Activated T-helper 2 cell treated with anti-CD3 and anti-CD28 coated beads, Interferon-gamma antibody, Interleukin-2, Interleukin-4, amounts not matched to agents 10 μg/mL and 5 μg/mL and 100 μg/mL, durations not matched to agents 14 hours and 24 hours and 36 hours (primary cell): ENCODE data around the gene ARMC5. TPM values are rescaled to one million over a fixed set of nuclear protein-coding genes. Genes with fewer than 3 reads are reported as not detected.

Source experiments
- DNase-seq: peaks from one replicate; pipeline ENCODE4 v3.0.0; 2021; ENCODE audit warnings: low spot score
- H3K27ac Mint-ChIP-seq: one replicate; pipeline ENCODE4 v1.8.0; 2021; ENCODE audit warnings: mixed read lengths
- H3K27me3 Mint-ChIP-seq: one replicate; pipeline ENCODE4 v1.8.0; 2021; ENCODE audit warnings: low read depth, mixed read lengths
- H3K36me3 Mint-ChIP-seq: one replicate; pipeline ENCODE4 v1.8.0; 2021; ENCODE audit warnings: low read depth, mixed read lengths
- H3K4me1 Mint-ChIP-seq: one replicate; pipeline ENCODE4 v1.8.0; 2021; ENCODE audit warnings: low read depth, mixed read lengths
- H3K4me3 Mint-ChIP-seq: one replicate; pipeline ENCODE4 v1.8.0; 2021; ENCODE audit warnings: low read depth, mild to moderate bottlenecking, moderate library complexity, mixed read lengths
- H3K9me3 Mint-ChIP-seq: one replicate; pipeline ENCODE4 v1.8.0; 2021; ENCODE audit warnings: mixed read lengths
- intact Hi-C: fragments of 100-400 bp; cut with micrococcal nuclease; formaldehyde crosslinking; loops from one replicate; pipeline ENCODE4 v1.15.1; 2023
- total RNA-seq: library from RNA; stranded (reverse); gene quantifications from 2 replicates; pipeline ENCODE4 v1.2.3, GENCODE V29; 2022

ARMC5 gene
- total RNA-seq, 1 donor from 2014 or later: 10.5 TPM

GRCh38 chr16:31458073-31458843 is 1.0 kb upstream of the ARMC5 start:
- intact Hi-C loops: loop anchor here (2.0 to 10.0 kb wide), 4 partner anchors 255 to 411 kb away; partner anchors contain the start of genes BCKDK and FUS
- H3K9me3 Mint-ChIP-seq: no peaks in the 10 kb centered on the region
- peaks cover 36% of the 10 kb centered on the region for H3K36me3 Mint-ChIP-seq
- DNase-seq: peak; percentile 66
- no peaks in the 10 kb centered on the region for H3K27me3 Mint-ChIP-seq
- peak overlapping the region; percentile 96 for H3K27ac Mint-ChIP-seq
- H3K4me1 Mint-ChIP-seq: peaks cover 35% of the 10 kb centered on the region
- H3K4me3 Mint-ChIP-seq: peak overlapping the region; percentile 89

GRCh38 chr16:31459687-31460581 is 633 bp downstream of the ARMC5 start:
- intact Hi-C loops: loop anchor here (1.0 to 10.0 kb wide), 10 partner anchors 17 to 538 kb away; partner anchors contain the start of genes BCKDK, FUS, RUSF1 and SETD1A
- H3K4me1 Mint-ChIP-seq: peaks cover 31% of the 10 kb centered on the region
- H3K27me3 Mint-ChIP-seq: no peaks in the 10 kb centered on the region
- peak overlapping the region; percentile 96 for H3K27ac Mint-ChIP-seq
- peaks cover 36% of the 10 kb centered on the region for H3K36me3 Mint-ChIP-seq
- peak overlapping the region; percentile 89 for H3K4me3 Mint-ChIP-seq
- no peaks in the 10 kb centered on the region for H3K9me3 Mint-ChIP-seq
- DNase-seq: peak; percentile 100

GRCh38 chr16:31460582-31461002 is 1.3 kb downstream of the ARMC5 start:
- no peaks in the 10 kb centered on the region for H3K27me3 Mint-ChIP-seq
- H3K36me3 Mint-ChIP-seq: peaks cover 35% of the 10 kb centered on the region
- no peak overlapping the region for H3K27ac Mint-ChIP-seq
- intact Hi-C loops: no loop called here
- DNase-seq: no peak
- H3K4me3 Mint-ChIP-seq: peak overlapping the region; percentile 89
- H3K4me1 Mint-ChIP-seq: peaks cover 25% of the 10 kb centered on the region
- no peaks in the 10 kb centered on the region for H3K9me3 Mint-ChIP-seq

- intact Hi-C loops: no loop called here
- no peak for DNase-seq
- H3K4me1 Mint-ChIP-seq: peaks cover 20% of the 10 kb centered on the region
- H3K9me3 Mint-ChIP-seq: no peaks in the 10 kb centered on the region
- H3K36me3 Mint-ChIP-seq: peaks cover 33% of the 10 kb centered on the region
- H3K27me3 Mint-ChIP-seq: no peaks in the 10 kb centered on the region
- peak overlapping the region; percentile 20 for H3K4me3 Mint-ChIP-seq
- no peak overlapping the region for H3K27ac Mint-ChIP-seq
Observed at GRCh38 chr16:31461201-31461920, 2.1 kb downstream of the ARMC5 start.

- Mint-ChIP-seq H3K27me3 (no peaks in the 10 kb centered on the region), H3K4me3 (no peak overlapping the region), H3K27ac (no peak overlapping the region), H3K36me3 (peaks cover 33% of the 10 kb centered on the region), H3K4me1 (peaks cover 18% of the 10 kb centered on the region), H3K9me3 (no peaks in the 10 kb centered on the region)
- intact Hi-C loops: no loop called here
- DNase-seq: no peak
Observed at GRCh38 chr16:31461921-31462804, 2.9 kb downstream of the ARMC5 start.

GRCh38 chr16:31464348-31464769 is 5.1 kb downstream of the ARMC5 start:
- no peaks in the 10 kb centered on the region for H3K27me3 Mint-ChIP-seq
- no peak overlapping the region for H3K4me3 Mint-ChIP-seq
- H3K9me3 Mint-ChIP-seq: no peaks in the 10 kb centered on the region
- peaks cover 17% of the 10 kb centered on the region for H3K4me1 Mint-ChIP-seq
- intact Hi-C loops: no loop called here
- H3K27ac Mint-ChIP-seq: no peak overlapping the region
- no peak for DNase-seq
- H3K36me3 Mint-ChIP-seq: peaks cover 26% of the 10 kb centered on the region

GRCh38 chr16:31464781-31465260 is 5.5 kb downstream of the ARMC5 start:
- DNase-seq: no peak
- H3K4me3 Mint-ChIP-seq: no peak overlapping the region

GRCh38 chr16:31465788-31466370 is 6.6 kb downstream of the ARMC5 start:
- DNase-seq: no peak
- H3K27me3 Mint-ChIP-seq: peaks cover 5% of the 10 kb centered on the region
- H3K4me3 Mint-ChIP-seq: no peak overlapping the region
- intact Hi-C loops: no loop called here
- H3K36me3 Mint-ChIP-seq: peaks cover 26% of the 10 kb centered on the region
- H3K27ac Mint-ChIP-seq: no peak overlapping the region
- no peaks in the 10 kb centered on the region for H3K9me3 Mint-ChIP-seq
- peaks cover 10% of the 10 kb centered on the region for H3K4me1 Mint-ChIP-seq

More at GRCh38 chr16:31464781-31465260, 5.5 kb downstream of the ARMC5 start:
- intact Hi-C loops: no loop called here
- peaks cover 17% of the 10 kb centered on the region for H3K4me1 Mint-ChIP-seq
- no peak overlapping the region for H3K27ac Mint-ChIP-seq
- H3K36me3 Mint-ChIP-seq: peaks cover 26% of the 10 kb centered on the region
- no peaks in the 10 kb centered on the region for H3K9me3 Mint-ChIP-seq
- H3K27me3 Mint-ChIP-seq: no peaks in the 10 kb centered on the region

- intact Hi-C loops: no loop called here
- H3K36me3 Mint-ChIP-seq: peaks cover 26% of the 10 kb centered on the region
- peaks cover 10% of the 10 kb centered on the region for H3K27me3 Mint-ChIP-seq
- DNase-seq: no peak
- no peak overlapping the region for H3K27ac Mint-ChIP-seq
- no peak overlapping the region for H3K4me3 Mint-ChIP-seq
- H3K9me3 Mint-ChIP-seq: no peaks in the 10 kb centered on the region
- H3K4me1 Mint-ChIP-seq: peaks cover 10% of the 10 kb centered on the region
Observed at GRCh38 chr16:31466381-31466841, 7.1 kb downstream of the ARMC5 start.

- intact Hi-C loops: no loop called here
- Mint-ChIP-seq H3K4me3 (no peak overlapping the region), H3K27me3 (peaks cover 13% of the 10 kb centered on the region), H3K4me1 (peaks cover 10% of the 10 kb centered on the region), H3K9me3 (no peaks in the 10 kb centered on the region), H3K27ac (no peak overlapping the region), H3K36me3 (peaks cover 26% of the 10 kb centered on the region)
- no peak for DNase-seq
Observed at GRCh38 chr16:31467151-31467773, 8.0 kb downstream of the ARMC5 start.

GRCh38 chr16:31467858-31468257 is 8.6 kb downstream of the ARMC5 start:
- Mint-ChIP-seq H3K27me3 (peaks cover 18% of the 10 kb centered on the region), H3K9me3 (no peaks in the 10 kb centered on the region), H3K4me1 (peaks cover 10% of the 10 kb centered on the region), H3K27ac (no peak overlapping the region), H3K36me3 (peaks cover 23% of the 10 kb centered on the region), H3K4me3 (no peak overlapping the region)
- DNase-seq: no peak
- intact Hi-C loops: no loop called here
